ENCODE data around the gene AKAP9. TPM values are rescaled to one million over a fixed set of nuclear protein-coding genes. Genes with fewer than 3 reads are reported as not detected.

The AKAP9 gene
- total and polyA plus RNA-seq, 12 donors = 22.7 to 122 (median 54.0) TPM

DNA sequence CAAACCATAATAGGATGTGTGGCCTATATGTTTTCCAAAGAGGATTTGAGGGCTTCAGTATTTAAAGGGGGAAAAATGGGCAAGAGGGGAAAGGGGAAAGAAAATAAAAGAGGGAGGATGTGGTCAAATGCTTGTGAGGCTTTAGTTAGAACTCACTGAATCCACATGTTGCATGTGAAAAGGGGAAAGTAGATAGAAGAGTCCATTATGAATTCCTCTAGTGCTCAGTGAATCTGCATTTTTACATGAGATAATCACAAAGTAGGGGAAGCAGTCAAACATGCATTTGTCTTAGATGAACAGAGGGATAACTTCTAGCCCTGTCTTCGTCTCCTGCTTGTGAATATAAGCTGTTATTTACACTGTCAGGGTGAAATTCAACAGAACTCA, 24.6 kb upstream of the AKAP9 start:
- Histone ChIP-seq H3K36me3 (replicated peaks in 1 of 2) (no peaks in the 10 kb centered on the region), H3K27ac (no peak overlapping the region), H3K27me3 (no peaks in the 10 kb centered on the region), H3K9me3 (replicated peaks in 1 of 3) (no peaks in the 10 kb centered on the region), H3K4me1 (replicated peaks in 1 of 2) (no peaks in the 10 kb centered on the region), H3K4me3 (no peak overlapping the region)
- 75 to 95% (median 85%) methylated on average over 1 of the region's 1 CpG for WGBS, 4 donors
- intact Hi-C loops (cut with DNase I) = no loop called here
- no peak for DNase-seq
- TF ChIP-seq POLR2A (IDR thresholded peaks at IDR 0.05) = no peak
- TF ChIP-seq, protein P1, sequence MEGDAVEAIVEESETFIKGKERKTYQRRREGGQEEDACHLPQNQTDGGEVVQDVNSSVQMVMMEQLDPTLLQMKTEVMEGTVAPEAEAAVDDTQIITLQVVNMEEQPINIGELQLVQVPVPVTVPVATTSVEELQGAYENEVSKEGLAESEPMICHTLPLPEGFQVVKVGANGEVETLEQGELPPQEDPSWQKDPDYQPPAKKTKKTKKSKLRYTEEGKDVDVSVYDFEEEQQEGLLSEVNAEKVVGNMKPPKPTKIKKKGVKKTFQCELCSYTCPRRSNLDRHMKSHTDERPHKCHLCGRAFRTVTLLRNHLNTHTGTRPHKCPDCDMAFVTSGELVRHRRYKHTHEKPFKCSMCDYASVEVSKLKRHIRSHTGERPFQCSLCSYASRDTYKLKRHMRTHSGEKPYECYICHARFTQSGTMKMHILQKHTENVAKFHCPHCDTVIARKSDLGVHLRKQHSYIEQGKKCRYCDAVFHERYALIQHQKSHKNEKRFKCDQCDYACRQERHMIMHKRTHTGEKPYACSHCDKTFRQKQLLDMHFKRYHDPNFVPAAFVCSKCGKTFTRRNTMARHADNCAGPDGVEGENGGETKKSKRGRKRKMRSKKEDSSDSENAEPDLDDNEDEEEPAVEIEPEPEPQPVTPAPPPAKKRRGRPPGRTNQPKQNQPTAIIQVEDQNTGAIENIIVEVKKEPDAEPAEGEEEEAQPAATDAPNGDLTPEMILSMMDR (IDR thresholded peaks at IDR 0.05) = no peak

DNA sequence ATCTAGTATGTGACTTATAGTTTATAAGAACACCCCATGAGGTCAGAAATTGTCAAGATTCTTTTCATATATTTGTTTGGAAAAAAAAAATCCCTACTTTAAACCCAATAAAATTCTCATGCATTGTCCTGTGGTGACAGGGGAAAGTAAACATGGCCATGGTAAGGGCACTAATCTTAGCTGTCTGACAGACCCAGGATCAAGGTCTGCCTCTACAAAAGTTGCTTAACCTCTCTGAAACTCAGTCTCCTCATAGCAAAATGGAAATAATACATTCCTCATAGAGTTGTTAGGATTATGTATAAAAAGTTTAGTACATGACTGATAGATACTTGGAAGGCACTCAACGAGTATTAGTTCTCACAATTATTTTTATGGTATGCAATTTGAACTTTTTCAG, 22.3 kb upstream of the AKAP9 start:
- Histone ChIP-seq H3K4me1 (replicated peaks in 1 of 2) (no peaks in the 10 kb centered on the region), H3K27ac (no peak overlapping the region), H3K36me3 (replicated peaks in 1 of 2) (no peaks in the 10 kb centered on the region), H3K27me3 (no peaks in the 10 kb centered on the region), H3K9me3 (replicated peaks in 1 of 3) (no peaks in the 10 kb centered on the region), H3K4me3 (no peak overlapping the region)
- no peak for DNase-seq
- intact Hi-C loops (cut with DNase I) = no loop called here
- 66 to 82% (median 76%) methylated on average over 1 of the region's 1 CpG for WGBS, 4 donors
- no peak for TF ChIP-seq POLR2A (IDR thresholded peaks at IDR 0.05)
- TF ChIP-seq, protein P1 (IDR thresholded peaks at IDR 0.05) = no peak

DNA sequence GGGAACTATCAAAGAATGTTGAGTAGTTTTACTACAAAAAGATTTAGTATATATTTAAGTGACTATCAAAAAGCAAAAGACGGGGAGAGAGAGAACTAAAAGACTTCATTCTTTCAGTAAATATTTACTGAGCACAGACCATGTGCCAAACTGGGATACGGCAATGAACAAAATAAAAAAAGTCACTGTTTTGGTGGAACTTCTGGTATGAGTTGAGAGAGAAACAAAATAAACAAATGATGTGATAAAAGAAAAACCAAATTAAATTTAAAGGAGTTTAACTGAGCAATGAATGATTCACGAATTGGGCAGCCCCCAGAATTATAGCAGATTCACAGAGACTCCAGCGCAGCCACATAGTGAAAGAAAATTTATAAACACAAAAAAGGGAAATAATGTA, 17.8 kb upstream of the AKAP9 start:
- 60 to 72% (median 64%) methylated on average over 4 of the region's 4 CpGs for WGBS, 4 donors
- no peak for TF ChIP-seq POLR2A (IDR thresholded peaks at IDR 0.05)
- TF ChIP-seq, protein P1 (IDR thresholded peaks at IDR 0.05) = no peak
- intact Hi-C loops (cut with DNase I) = no loop called here

GRCh38 chr7:91927912-91928311, 12.8 kb upstream of the AKAP9 start:
- 75 to 80% (median 76%) methylated on average over 6 of the region's 6 CpGs for WGBS, 4 donors
- no peak for DNase-seq
- TF ChIP-seq, protein P1 (IDR thresholded peaks at IDR 0.05) = no peak
- no peak for TF ChIP-seq POLR2A (IDR thresholded peaks at IDR 0.05)
- H3K9me3 ChIP-seq (replicated peaks in 1 of 3) = no peaks in the 10 kb centered on the region
- H3K27me3 ChIP-seq = no peaks in the 10 kb centered on the region
- H3K27ac ChIP-seq = no peak overlapping the region
- H3K36me3 ChIP-seq (replicated peaks in 1 of 2) = no peaks in the 10 kb centered on the region
- no peak overlapping the region for H3K4me3 ChIP-seq
- intact Hi-C loops (cut with DNase I) = no loop called here
- no peaks in the 10 kb centered on the region for H3K4me1 ChIP-seq (replicated peaks in 1 of 2)

More for the DNA sequence above, 17.8 kb upstream of the AKAP9 start:
- H3K36me3 ChIP-seq (replicated peaks in 1 of 2) = no peaks in the 10 kb centered on the region
- no peak overlapping the region for H3K27ac ChIP-seq
- no peaks in the 10 kb centered on the region for H3K4me1 ChIP-seq (replicated peaks in 1 of 2)
- no peak overlapping the region for H3K4me3 ChIP-seq
- H3K9me3 ChIP-seq (replicated peaks in 1 of 3) = no peaks in the 10 kb centered on the region
- no peak for DNase-seq
- H3K27me3 ChIP-seq = no peaks in the 10 kb centered on the region
